ENCODE data around the gene TMEM132D.

Gene TMEM132D

DNA sequence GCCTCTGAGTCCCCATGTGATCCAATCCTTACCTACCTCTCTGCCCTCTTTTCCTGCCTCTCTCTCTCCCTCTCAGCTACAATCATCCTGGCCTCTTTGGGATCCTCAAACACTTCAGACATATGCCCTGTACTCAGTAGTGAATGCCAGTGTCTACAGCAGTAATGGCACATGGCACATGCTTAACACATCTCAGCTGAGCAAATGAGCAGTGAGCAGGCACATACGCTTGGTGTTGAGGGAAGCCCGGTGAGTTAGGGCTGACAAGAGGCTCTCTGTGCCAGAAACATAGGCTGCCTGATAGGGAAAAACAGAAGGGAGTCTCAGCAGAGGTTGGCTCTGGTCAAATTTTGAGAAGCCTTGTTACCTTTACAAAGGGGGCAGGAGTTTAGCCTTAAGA lies 409.1 kb downstream of the TMEM132D start:
- no CpG with 5 or more reads among the region's 2 CpGs for WGBS (ENCODE audit: insufficient coverage, insufficient read length)
- no peak for DNase-seq (ENCODE audit: low read depth, low spot score)

DNA sequence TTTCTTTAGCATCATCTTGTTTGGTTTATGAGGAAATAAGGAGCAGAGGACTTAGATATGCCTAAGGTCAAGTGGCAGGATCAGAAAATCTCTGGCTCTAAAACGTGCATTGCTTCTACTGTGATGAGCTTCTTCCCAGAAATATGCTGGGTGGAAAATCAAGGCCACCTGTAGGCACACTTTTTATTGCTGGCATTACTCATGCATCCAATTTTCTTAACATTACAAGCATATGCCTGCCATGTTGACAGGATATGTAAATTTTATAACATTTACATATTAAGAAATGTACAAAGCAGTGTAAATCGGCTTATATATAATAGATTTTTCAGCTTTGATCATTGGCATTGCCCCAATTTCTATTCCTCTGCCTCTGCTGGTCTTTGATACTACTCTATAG lies 409.6 kb downstream of the TMEM132D start:
- Histone ChIP-seq H3K27me3 (ENCODE audit: control insufficient read depth, insufficient read depth, low read length) (no peaks in the 10 kb centered on the region), H3K9me3 (ENCODE audit: control insufficient read depth, insufficient read depth, low read length) (peaks cover 15% of the 10 kb centered on the region), H3K4me3 (ENCODE audit: low read length) (no peak overlapping the region), H3K36me3 (ENCODE audit: control insufficient read depth, insufficient read depth, low read length) (no peaks in the 10 kb centered on the region), H3K27ac (ENCODE audit: low read length) (no peak overlapping the region), H3K4me1 (ENCODE audit: control insufficient read depth, insufficient read depth, low read length) (no peaks in the 10 kb centered on the region)
- no peak for DNase-seq (ENCODE audit: low read depth, low spot score)
- no CpG with 5 or more reads among the region's 2 CpGs for WGBS (ENCODE audit: insufficient coverage, insufficient read length)

More for the DNA sequence above, 409.1 kb downstream of the TMEM132D start:
- Histone ChIP-seq H3K27ac (ENCODE audit: low read length) (no peak overlapping the region), H3K9me3 (ENCODE audit: control insufficient read depth, insufficient read depth, low read length) (peaks cover 15% of the 10 kb centered on the region), H3K27me3 (ENCODE audit: control insufficient read depth, insufficient read depth, low read length) (no peaks in the 10 kb centered on the region), H3K4me1 (ENCODE audit: control insufficient read depth, insufficient read depth, low read length) (no peaks in the 10 kb centered on the region), H3K4me3 (ENCODE audit: low read length) (no peak overlapping the region), H3K36me3 (ENCODE audit: control insufficient read depth, insufficient read depth, low read length) (no peaks in the 10 kb centered on the region)

DNA sequence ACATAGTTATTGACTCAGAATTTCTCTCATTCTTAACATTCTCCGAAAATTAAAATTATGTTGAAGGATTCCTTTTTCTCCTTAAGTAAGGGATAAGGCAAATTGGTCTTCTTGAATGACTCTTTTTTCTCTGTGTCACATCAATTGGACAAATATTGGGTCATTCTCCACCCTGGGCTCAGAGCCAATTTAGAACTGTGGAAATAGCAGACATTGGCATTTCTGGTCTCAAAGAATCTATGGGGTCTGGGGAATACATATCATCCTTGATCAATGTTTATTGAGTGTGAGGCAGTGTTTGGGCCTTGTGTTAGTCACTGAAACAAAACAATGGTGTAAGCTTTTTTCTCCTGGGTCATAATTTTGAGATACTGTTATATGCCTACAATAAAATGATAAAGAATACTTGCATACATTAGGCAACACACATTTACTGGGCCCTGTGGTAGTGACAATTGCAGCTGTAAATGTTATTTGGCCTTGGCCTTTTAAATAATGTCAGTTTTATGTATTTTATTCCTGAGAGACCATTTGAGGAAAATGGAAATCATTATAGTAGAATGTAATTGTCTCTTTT lies 414.6 kb downstream of the TMEM132D start:
- Histone ChIP-seq H3K4me3 (ENCODE audit: low read length) (no peak overlapping the region), H3K4me1 (ENCODE audit: control insufficient read depth, insufficient read depth, low read length) (no peaks in the 10 kb centered on the region), H3K27ac (ENCODE audit: low read length) (no peak overlapping the region), H3K27me3 (ENCODE audit: control insufficient read depth, insufficient read depth, low read length) (no peaks in the 10 kb centered on the region), H3K9me3 (ENCODE audit: control insufficient read depth, insufficient read depth, low read length) (peaks cover 19% of the 10 kb centered on the region), H3K36me3 (ENCODE audit: control insufficient read depth, insufficient read depth, low read length) (no peaks in the 10 kb centered on the region)
- WGBS (ENCODE audit: insufficient coverage, insufficient read length): no CpG with 5 or more reads among the region's 1 CpG
- no peak for DNase-seq (ENCODE audit: low read depth, low spot score)

DNA sequence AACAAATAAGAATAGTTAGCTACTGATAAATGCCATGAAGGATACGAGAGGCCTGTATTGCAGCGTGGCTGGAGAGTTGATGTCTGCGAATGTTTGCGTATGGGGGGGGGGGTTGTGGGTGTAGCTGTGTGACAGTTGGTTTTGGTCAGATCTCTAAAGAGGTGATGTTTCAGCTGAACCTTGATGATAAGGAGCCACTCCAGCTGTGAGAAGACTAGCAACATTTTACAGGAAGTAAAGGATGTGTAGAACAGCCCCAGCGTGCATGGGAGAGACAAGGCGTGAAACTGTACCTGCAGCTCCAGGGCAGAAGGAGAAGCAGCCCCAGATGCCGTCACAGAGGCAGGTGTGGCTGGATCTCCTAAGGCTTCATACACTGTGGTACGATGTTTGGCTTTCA lies 416.9 kb downstream of the TMEM132D start:
- Histone ChIP-seq H3K36me3 (ENCODE audit: control insufficient read depth, insufficient read depth, low read length) (no peaks in the 10 kb centered on the region), H3K27ac (ENCODE audit: low read length) (no peak overlapping the region), H3K4me3 (ENCODE audit: low read length) (no peak overlapping the region), H3K9me3 (ENCODE audit: control insufficient read depth, insufficient read depth, low read length) (peaks cover 19% of the 10 kb centered on the region), H3K27me3 (ENCODE audit: control insufficient read depth, insufficient read depth, low read length) (no peaks in the 10 kb centered on the region), H3K4me1 (ENCODE audit: control insufficient read depth, insufficient read depth, low read length) (no peaks in the 10 kb centered on the region)
- no CpG with 5 or more reads among the region's 8 CpGs for WGBS (ENCODE audit: insufficient coverage, insufficient read length)
- no peak for DNase-seq (ENCODE audit: low read depth, low spot score)

DNA sequence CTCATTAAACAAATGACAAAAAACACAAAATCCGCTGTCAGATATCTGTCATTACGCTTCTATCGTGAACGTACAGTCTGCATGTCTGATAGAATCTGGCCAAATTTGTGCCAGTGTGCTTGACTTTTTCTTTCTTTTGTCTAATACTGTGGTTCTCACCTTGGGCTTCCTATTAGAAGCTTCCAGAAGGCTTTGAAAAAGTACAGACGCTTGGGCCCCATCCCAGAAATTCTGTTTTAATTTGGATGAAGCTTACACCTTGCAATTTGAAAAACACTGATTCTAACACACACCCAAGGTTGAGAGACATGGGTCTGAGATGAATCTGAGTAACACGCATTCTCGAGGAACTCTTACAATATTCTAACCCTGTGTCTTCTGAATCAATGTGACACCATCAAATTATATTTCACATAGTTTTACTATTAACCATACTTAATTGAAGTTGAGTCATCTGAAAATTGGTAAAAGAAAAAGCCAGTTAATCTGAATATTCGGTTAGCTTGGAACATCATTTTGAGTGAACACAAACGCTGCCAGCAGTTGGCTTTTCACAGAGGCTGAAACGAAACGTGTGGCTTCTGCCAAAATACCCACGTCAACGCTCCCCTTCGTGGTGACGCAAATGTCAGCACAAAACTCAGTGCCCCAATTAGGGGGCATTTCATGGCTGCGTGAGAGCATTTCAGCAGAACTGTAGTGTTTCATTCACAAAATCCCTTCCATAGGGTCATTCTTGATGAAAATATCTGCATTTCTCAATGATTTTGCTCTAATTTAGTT lies 420.5 kb downstream of the TMEM132D start:
- DNase-seq (ENCODE audit: low read depth, low spot score): no peak
- Histone ChIP-seq H3K4me1 (ENCODE audit: control insufficient read depth, insufficient read depth, low read length) (no peaks in the 10 kb centered on the region), H3K36me3 (ENCODE audit: control insufficient read depth, insufficient read depth, low read length) (no peaks in the 10 kb centered on the region), H3K27me3 (ENCODE audit: control insufficient read depth, insufficient read depth, low read length) (no peaks in the 10 kb centered on the region), H3K4me3 (ENCODE audit: low read length) (no peak overlapping the region), H3K9me3 (ENCODE audit: control insufficient read depth, insufficient read depth, low read length) (peaks cover 27% of the 10 kb centered on the region), H3K27ac (ENCODE audit: low read length) (no peak overlapping the region)
- no CpG with 5 or more reads among the region's 16 CpGs for WGBS (ENCODE audit: insufficient coverage, insufficient read length)

DNA sequence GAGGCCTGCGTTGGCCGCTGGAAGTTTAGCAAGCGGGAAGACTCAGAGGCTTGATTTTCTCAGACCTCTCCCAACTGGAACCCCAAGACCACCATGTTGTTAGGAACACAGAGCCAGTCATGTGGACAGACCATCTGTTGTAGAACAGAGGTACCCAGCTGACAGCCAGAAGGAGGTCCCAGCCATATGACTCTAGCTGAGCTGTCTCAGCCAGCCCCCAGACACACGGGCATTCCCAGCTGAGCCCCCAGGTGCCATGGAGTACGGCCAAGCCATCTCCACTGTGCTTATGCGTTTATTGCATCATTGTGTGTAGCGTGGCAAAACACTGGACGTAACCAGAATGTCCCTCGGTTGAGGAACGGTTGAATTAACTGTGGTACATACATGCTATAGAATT lies 421.9 kb downstream of the TMEM132D start:
- Histone ChIP-seq H3K4me1 (ENCODE audit: control insufficient read depth, insufficient read depth, low read length) (no peaks in the 10 kb centered on the region), H3K4me3 (ENCODE audit: low read length) (no peak overlapping the region), H3K36me3 (ENCODE audit: control insufficient read depth, insufficient read depth, low read length) (no peaks in the 10 kb centered on the region), H3K9me3 (ENCODE audit: control insufficient read depth, insufficient read depth, low read length) (peaks cover 21% of the 10 kb centered on the region), H3K27ac (ENCODE audit: low read length) (no peak overlapping the region), H3K27me3 (ENCODE audit: control insufficient read depth, insufficient read depth, low read length) (no peaks in the 10 kb centered on the region)
- no peak for DNase-seq (ENCODE audit: low read depth, low spot score)
- WGBS (ENCODE audit: insufficient coverage, insufficient read length): no CpG with 5 or more reads among the region's 10 CpGs

DNA sequence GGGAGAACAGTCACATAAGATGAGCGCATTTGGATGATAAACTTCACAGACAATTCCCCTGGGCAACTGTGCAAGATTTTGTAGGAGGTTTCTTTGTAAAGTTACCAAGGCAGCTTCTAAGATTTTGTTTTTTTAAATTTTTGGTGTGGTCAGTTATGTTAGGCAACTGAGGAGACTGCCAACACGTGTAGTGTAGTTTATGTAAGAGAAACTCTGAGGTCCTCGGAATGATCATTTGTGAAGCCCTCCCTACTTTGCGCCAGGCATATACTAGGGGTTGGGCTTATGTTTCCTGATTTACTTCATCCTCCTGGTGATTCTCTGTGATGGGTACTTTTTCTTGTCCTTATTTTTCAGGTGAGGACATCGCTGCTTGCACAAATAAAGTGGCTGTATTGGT lies 433.6 kb downstream of the TMEM132D start:
- WGBS (ENCODE audit: insufficient coverage, insufficient read length): no CpG with 5 or more reads among the region's 5 CpGs
- H3K9me3 ChIP-seq (ENCODE audit: control insufficient read depth, insufficient read depth, low read length): peaks cover 13% of the 10 kb centered on the region
- no peaks in the 10 kb centered on the region for H3K36me3 ChIP-seq (ENCODE audit: control insufficient read depth, insufficient read depth, low read length)
- no peaks in the 10 kb centered on the region for H3K27me3 ChIP-seq (ENCODE audit: control insufficient read depth, insufficient read depth, low read length)
- no peak for DNase-seq (ENCODE audit: low read depth, low spot score)
- no peak overlapping the region for H3K4me3 ChIP-seq (ENCODE audit: low read length)
- no peaks in the 10 kb centered on the region for H3K4me1 ChIP-seq (ENCODE audit: control insufficient read depth, insufficient read depth, low read length)
- H3K27ac ChIP-seq (ENCODE audit: low read length): no peak overlapping the region

DNA sequence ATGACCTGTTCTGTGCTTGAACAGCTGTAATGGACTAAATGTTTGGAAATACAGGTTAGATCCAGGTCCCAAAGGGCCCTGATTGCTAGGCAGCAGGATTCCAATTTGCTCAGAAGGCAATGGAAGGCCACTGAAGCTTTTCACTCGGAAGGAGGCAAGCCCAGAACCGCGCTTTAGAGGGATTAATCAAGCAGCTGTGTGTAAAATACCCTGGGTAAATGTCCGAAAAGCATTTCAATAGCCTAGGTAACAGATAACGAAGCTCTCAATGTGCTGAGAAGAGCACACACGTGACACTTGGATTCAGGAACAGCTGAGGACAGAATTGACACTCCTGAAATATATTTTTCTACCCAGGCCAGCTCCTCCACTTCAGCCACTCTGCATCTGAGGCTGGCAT lies 436.1 kb downstream of the TMEM132D start:
- WGBS (ENCODE audit: insufficient coverage, insufficient read length): no CpG with 5 or more reads among the region's 6 CpGs
- Histone ChIP-seq H3K4me3 (ENCODE audit: low read length) (no peak overlapping the region), H3K4me1 (ENCODE audit: control insufficient read depth, insufficient read depth, low read length) (no peaks in the 10 kb centered on the region), H3K27me3 (ENCODE audit: control insufficient read depth, insufficient read depth, low read length) (no peaks in the 10 kb centered on the region), H3K9me3 (ENCODE audit: control insufficient read depth, insufficient read depth, low read length) (peaks cover 7% of the 10 kb centered on the region), H3K36me3 (ENCODE audit: control insufficient read depth, insufficient read depth, low read length) (no peaks in the 10 kb centered on the region), H3K27ac (ENCODE audit: low read length) (no peak overlapping the region)
- DNase-seq (ENCODE audit: low read depth, low spot score): no peak

DNA sequence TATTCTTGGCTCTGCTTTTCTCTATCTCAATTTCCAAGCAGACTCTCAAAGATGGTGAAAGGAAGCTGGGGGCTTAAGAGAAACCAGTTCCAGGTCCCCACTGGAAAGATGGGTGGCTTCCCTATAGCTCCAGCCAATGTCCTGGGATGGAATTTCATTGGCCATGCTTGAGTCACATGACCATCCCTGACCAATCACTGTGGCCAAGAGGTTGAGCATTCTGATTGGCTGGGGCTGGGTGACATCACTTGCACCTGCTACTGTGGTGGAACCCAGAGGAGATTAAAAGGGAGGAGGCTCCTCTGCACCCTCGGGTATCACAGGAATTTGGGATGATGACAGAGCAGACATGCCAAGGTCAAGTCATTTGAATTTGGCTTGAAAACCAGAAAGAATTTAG lies 436.5 kb downstream of the TMEM132D start:
- no CpG with 5 or more reads among the region's 1 CpG for WGBS (ENCODE audit: insufficient coverage, insufficient read length)
- Histone ChIP-seq H3K36me3 (ENCODE audit: control insufficient read depth, insufficient read depth, low read length) (no peaks in the 10 kb centered on the region), H3K4me3 (ENCODE audit: low read length) (no peak overlapping the region), H3K27me3 (ENCODE audit: control insufficient read depth, insufficient read depth, low read length) (no peaks in the 10 kb centered on the region), H3K9me3 (ENCODE audit: control insufficient read depth, insufficient read depth, low read length) (peaks cover 7% of the 10 kb centered on the region), H3K27ac (ENCODE audit: low read length) (no peak overlapping the region), H3K4me1 (ENCODE audit: control insufficient read depth, insufficient read depth, low read length) (no peaks in the 10 kb centered on the region)
- no peak for DNase-seq (ENCODE audit: low read depth, low spot score)

DNA sequence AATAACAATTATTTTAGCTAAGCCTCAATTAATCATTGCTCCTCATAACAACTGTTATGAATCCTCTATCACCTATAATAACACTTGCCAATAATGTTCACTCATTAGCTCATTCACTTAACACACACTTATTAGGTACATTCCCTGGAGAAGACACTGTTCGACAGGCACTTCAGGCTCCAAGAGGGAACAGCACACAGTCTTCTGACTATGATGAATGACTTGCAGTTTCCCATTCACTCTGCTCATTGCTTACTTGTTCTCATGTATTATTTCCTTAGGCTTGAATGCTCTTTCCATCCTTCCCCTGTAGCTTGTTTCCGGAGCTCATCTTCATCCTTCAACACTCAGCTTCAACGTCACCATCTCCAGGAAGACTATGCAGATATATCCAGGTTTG lies 437.3 kb downstream of the TMEM132D start:
- H3K27me3 ChIP-seq (ENCODE audit: control insufficient read depth, insufficient read depth, low read length): no peaks in the 10 kb centered on the region
- H3K9me3 ChIP-seq (ENCODE audit: control insufficient read depth, insufficient read depth, low read length): peaks cover 7% of the 10 kb centered on the region
- DNase-seq (ENCODE audit: low read depth, low spot score): no peak
- no peak overlapping the region for H3K27ac ChIP-seq (ENCODE audit: low read length)
- H3K4me1 ChIP-seq (ENCODE audit: control insufficient read depth, insufficient read depth, low read length): no peaks in the 10 kb centered on the region
- no CpG with 5 or more reads among the region's 3 CpGs for WGBS (ENCODE audit: insufficient coverage, insufficient read length)
- H3K4me3 ChIP-seq (ENCODE audit: low read length): no peak overlapping the region
- no peaks in the 10 kb centered on the region for H3K36me3 ChIP-seq (ENCODE audit: control insufficient read depth, insufficient read depth, low read length)

DNA sequence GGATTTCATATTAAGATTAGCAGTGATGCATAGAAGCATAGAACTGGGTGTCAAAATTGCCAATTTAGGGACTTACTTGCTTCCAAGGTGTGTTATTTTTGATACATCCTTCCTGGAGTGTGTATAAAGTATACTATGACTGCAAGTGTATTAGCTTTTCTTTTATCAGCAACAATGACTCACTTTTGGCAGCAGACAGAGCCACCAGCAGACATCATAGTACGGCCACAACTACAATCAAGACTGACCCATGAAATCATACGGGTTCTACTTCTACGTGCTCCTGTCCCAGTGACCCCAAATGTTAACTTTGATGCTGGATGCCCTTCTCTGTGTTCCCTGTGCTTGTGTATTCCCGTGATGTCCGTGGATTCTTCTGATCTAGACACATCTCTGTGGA lies 443.9 kb downstream of the TMEM132D start:
- Histone ChIP-seq H3K4me1 (ENCODE audit: control insufficient read depth, insufficient read depth, low read length) (no peaks in the 10 kb centered on the region), H3K36me3 (ENCODE audit: control insufficient read depth, insufficient read depth, low read length) (no peaks in the 10 kb centered on the region), H3K9me3 (ENCODE audit: control insufficient read depth, insufficient read depth, low read length) (peaks cover 13% of the 10 kb centered on the region), H3K4me3 (ENCODE audit: low read length) (no peak overlapping the region), H3K27ac (ENCODE audit: low read length) (no peak overlapping the region), H3K27me3 (ENCODE audit: control insufficient read depth, insufficient read depth, low read length) (no peaks in the 10 kb centered on the region)
- no peak for DNase-seq (ENCODE audit: low read depth, low spot score)
- no CpG with 5 or more reads among the region's 5 CpGs for WGBS (ENCODE audit: insufficient coverage, insufficient read length)

All from iPS DF 6.9 (cell line).